ENCODE measurements around the gene INSL3.

The INSL3 gene

GRCh38 chr19:17860993-17861360, 39.7 kb upstream of the INSL3 start:
- TF ChIP-seq EZH2 (optimal IDR thresholded peaks at IDR 0.05; ENCODE audit: low read depth, low read length) = no peak
- TF ChIP-seq CTCF (IDR thresholded peaks at IDR 0.05; ENCODE audit: low read length) = no peak
- no peak for TF ChIP-seq EZH2phosphoT487 (IDR thresholded peaks at IDR 0.05; ENCODE audit: low read length)
- Histone ChIP-seq H3K79me2 (ENCODE audit: low read length) (peaks cover 29% of the 10 kb centered on the region), H3K27me3 (replicated peaks; ENCODE audit: insufficient read depth, low read length) (peaks cover 7% of the 10 kb centered on the region; the same call in 1 of the 2 replicates), H3K27ac (ENCODE audit: low read length) (no peak overlapping the region), H2AFZ (ENCODE audit: low read length) (no peak overlapping the region), H3K4me1 (ENCODE audit: low read length) (peaks cover 15% of the 10 kb centered on the region), H3K36me3 (replicated peaks; ENCODE audit: insufficient read depth, low read length) (peaks cover 15% of the 10 kb centered on the region), H3K9me2 (replicated peaks; ENCODE audit: insufficient read depth, low read length) (no peaks in the 10 kb centered on the region), H3K9me3 (replicated peaks; ENCODE audit: insufficient read depth, low read length) (no peaks in the 10 kb centered on the region), H3K9ac (ENCODE audit: low read length) (peak overlapping the region; percentile 98), H4K20me1 (ENCODE audit: insufficient read depth, low read length) (peaks cover 36% of the 10 kb centered on the region), H3K4me2 (ENCODE audit: low read depth, low read length) (peak overlapping the region; percentile 99), H3F3A (ENCODE audit: insufficient read depth, low read length) (peaks cover 55% of the 10 kb centered on the region), H3K4me3 (ENCODE audit: low read length) (peak overlapping the region; percentile 100)
- no peak for DNase-seq

- peak overlapping the region; percentile 99 for H3K4me2 ChIP-seq (ENCODE audit: low read depth, low read length)
- no peak overlapping the region; the same call in 1 of the 2 replicates for H3K27ac ChIP-seq (ENCODE audit: low read length)
- no peak for DNase-seq
- no peaks in the 10 kb centered on the region for H3K9me3 ChIP-seq (replicated peaks; ENCODE audit: insufficient read depth, low read length)
- peaks cover 29% of the 10 kb centered on the region for H3K79me2 ChIP-seq (ENCODE audit: low read length)
- 0 out of 2 replicates have a peak overlapping the region, but pooled peaks have one; percentile 16 for H2AFZ ChIP-seq (ENCODE audit: low read length)
- peak overlapping the region; percentile 100 for H3K4me3 ChIP-seq (ENCODE audit: low read length)
- peaks cover 53% of the 10 kb centered on the region for H3F3A ChIP-seq (ENCODE audit: insufficient read depth, low read length)
- peaks cover 36% of the 10 kb centered on the region for H4K20me1 ChIP-seq (ENCODE audit: insufficient read depth, low read length)
- H3K27me3 ChIP-seq (replicated peaks; ENCODE audit: insufficient read depth, low read length) = peaks cover 8% of the 10 kb centered on the region; the same call in 1 of the 2 replicates
- peaks cover 15% of the 10 kb centered on the region for H3K4me1 ChIP-seq (ENCODE audit: low read length)
- H3K9me2 ChIP-seq (replicated peaks; ENCODE audit: insufficient read depth, low read length) = no peaks in the 10 kb centered on the region
- no peak for TF ChIP-seq EZH2 (optimal IDR thresholded peaks at IDR 0.05; ENCODE audit: low read depth, low read length)
- TF ChIP-seq EZH2phosphoT487 (IDR thresholded peaks at IDR 0.05; ENCODE audit: low read length) = no peak
- no peak for TF ChIP-seq CTCF (IDR thresholded peaks at IDR 0.05; ENCODE audit: low read length)
- H3K9ac ChIP-seq (ENCODE audit: low read length) = peak overlapping the region; percentile 98
- peaks cover 15% of the 10 kb centered on the region for H3K36me3 ChIP-seq (replicated peaks; ENCODE audit: insufficient read depth, low read length)
These were observed 39.1 kb upstream of the INSL3 start for GRCh38 chr19:17860331-17860992.

- Histone ChIP-seq H3F3A (ENCODE audit: insufficient read depth, low read length) (peaks cover 45% of the 10 kb centered on the region), H3K27me3 (replicated peaks; ENCODE audit: insufficient read depth, low read length) (peaks cover 8% of the 10 kb centered on the region; the same call in 1 of the 2 replicates), H3K4me3 (ENCODE audit: low read length) (peak within 1 kb of the TSS; percentile 100), H3K9me2 (replicated peaks; ENCODE audit: insufficient read depth, low read length) (no peaks in the 10 kb centered on the region), H3K9me3 (replicated peaks; ENCODE audit: insufficient read depth, low read length) (no peaks in the 10 kb centered on the region), H3K36me3 (replicated peaks; ENCODE audit: insufficient read depth, low read length) (peaks cover 15% of the 10 kb centered on the region), H3K4me2 (ENCODE audit: low read depth, low read length) (peak within 1 kb of the TSS; percentile 99), H3K27ac (ENCODE audit: low read length) (peak within 1 kb of the TSS; percentile 22; the same call in 1 of the 2 replicates), H4K20me1 (ENCODE audit: insufficient read depth, low read length) (peaks cover 36% of the 10 kb centered on the region), H3K9ac (ENCODE audit: low read length) (peak within 1 kb of the TSS; percentile 98), H2AFZ (ENCODE audit: low read length) (peak within 1 kb of the TSS; percentile 100), H3K4me1 (ENCODE audit: low read length) (peaks cover 15% of the 10 kb centered on the region), H3K79me2 (ENCODE audit: low read length) (peaks cover 29% of the 10 kb centered on the region)
- DNase-seq = peak; percentile 100
- TF ChIP-seq CTCF (IDR thresholded peaks at IDR 0.05; ENCODE audit: low read length) (peak; percentile 89), EZH2phosphoT487 (IDR thresholded peaks at IDR 0.05; ENCODE audit: low read length) (no peak), EZH2 (optimal IDR thresholded peaks at IDR 0.05; ENCODE audit: low read depth, low read length) (no peak)
These were observed 38.4 kb upstream of the INSL3 start, which contains the start of gene RPL18A for GRCh38 chr19:17859533-17860330. TSS of gene RPL18A (plus strand) at chr19:17859910. CDS start at chr19:17859957, 47 bp downstream.
